Right lobe of liver (tissue), 6 donors: ENCODE measurements around the gene CYTH4. TPM values are rescaled to one million over a fixed set of nuclear protein-coding genes. Genes with fewer than 3 reads are reported as not detected.

Source experiments
- ATAC-seq, 4 donors: fragments of 200-7000 bp; cut with Tn5 transposase; one replicate each; pipeline ENCODE4 v1.9.1; 2020; ENCODE audit warnings: mild to moderate bottlenecking in 4 of 4, moderate library complexity in 4 of 4
- DNase-seq, 3 donors: peaks; one replicate each; pipeline ENCODE4 v3.0.0-alpha.2; 2020
- H3K27ac ChIP-seq, 3 donors: fragments of 200-600 bp; one replicate each; pipeline ENCODE4 v1.8.0; 2022
- H3K27me3 ChIP-seq, 2 donors: fragments of 200-600 bp; one replicate each; pipeline ENCODE4 v1.8.0; 2022
- H3K36me3 ChIP-seq, 4 donors: fragments of 200-600 bp; sonication (generic) in 1 of 4; one replicate each; pipeline versions ENCODE4 v1.5.1 to v1.8.0; 2017 to 2022; ENCODE audit warnings: control low read depth in 1 of 4
- H3K4me1 ChIP-seq, 4 donors: fragments of 200-600 bp; sonication (generic) in 1 of 4; one replicate each; pipeline versions ENCODE4 v1.5.1 to v1.8.0; 2017 to 2022; ENCODE audit warnings: control low read depth in 1 of 4
- H3K4me3 ChIP-seq, 3 donors: fragments of 200-600 bp; one replicate each; pipeline ENCODE4 v1.8.0; 2022
- H3K9me3 ChIP-seq, 4 donors: fragments of 200-600 bp; sonication (generic) in 1 of 4; one replicate each; pipeline versions ENCODE4 v1.5.1 to v1.8.0; 2017 to 2022; ENCODE audit warnings: control low read depth in 1 of 4
- POLR2A ChIP-seq: fragments of 450-650 bp; IDR thresholded peaks from one replicate; pipeline ENCODE4 v1.6.1; 2017; ENCODE audit warnings: antibody characterized with exemption, mild to moderate bottlenecking
- WGBS: methylation state at CpG from one replicate; pipeline ENCODE4 v1.1.6; 2018; ENCODE audit warnings: low coverage, low lambda C conversion rate; ENCODE audit not compliant: insufficient coverage; ENCODE audit errors: missing lambda C conversion rate; 5-methylcytosine and 5-hydroxymethylcytosine counted together
- intact Hi-C, 2 donors: fragments of 100-400 bp; cut with DNase I; formaldehyde crosslinking; loops; one replicate each; pipeline versions ENCODE4 v1.11.2 to v1.14.1; 2022
- total RNA-seq, 6 experiments: library from RNA; depleted of rRNA in 2 of 6; stranded (reverse); fragments of >200 nt in 2 of 6; fragmentation: NEBNext Ultra II Directional in 3 of 6; extraction: Animal tissue kit (Norgen Biotek cat#: 25700) in 3 of 6; gene quantifications; one replicate each; pipeline versions ENCODE4 v1.1.0 to v1.2.4, GENCODE V29; 2016 to 2023
- TF ChIP-seq, protein P1 (sequence below), 4 donors: fragments of 200-600 bp in 3 of 4; fragments of 450-650 bp in 1 of 4; IDR thresholded peaks; one replicate each; pipeline versions ENCODE4 v1.5.1 to v1.8.0; 2016 to 2022; ENCODE audit warnings: antibody characterized with exemption in 4 of 4, mild to moderate bottlenecking in 2 of 4
- donor health status: DM: no; HTN: yes; CAD: no.
- donor health status: DM: no; HTN: no; CAD: no.
- donor health status: DM: no; HTN: no; CAD: no.
- donor health status: DM: no; HTN: yes; CAD: no.
- donor health status: DM: no; HTN: yes; CAD: no.

The CYTH4 gene
- total RNA-seq, 6 experiments from 2014 or later, result 2.9 to 12.8 (median 4.0) TPM

- H3K4me1 ChIP-seq, result no peaks in the 10 kb centered on the region
- no peaks in the 10 kb centered on the region for H3K9me3 ChIP-seq
- H3K4me3 ChIP-seq, result no peak overlapping the region
- no peak overlapping the region for H3K27ac ChIP-seq
- DNase-seq (no peak), ATAC-seq (no peak)
- no peaks in the 10 kb centered on the region for H3K36me3 ChIP-seq
- H3K27me3 ChIP-seq, result no peaks in the 10 kb centered on the region
- 47% methylated on average over 8 of the region's 8 CpGs for WGBS
- intact Hi-C loops, result no loop called here
- TF ChIP-seq, protein P1, sequence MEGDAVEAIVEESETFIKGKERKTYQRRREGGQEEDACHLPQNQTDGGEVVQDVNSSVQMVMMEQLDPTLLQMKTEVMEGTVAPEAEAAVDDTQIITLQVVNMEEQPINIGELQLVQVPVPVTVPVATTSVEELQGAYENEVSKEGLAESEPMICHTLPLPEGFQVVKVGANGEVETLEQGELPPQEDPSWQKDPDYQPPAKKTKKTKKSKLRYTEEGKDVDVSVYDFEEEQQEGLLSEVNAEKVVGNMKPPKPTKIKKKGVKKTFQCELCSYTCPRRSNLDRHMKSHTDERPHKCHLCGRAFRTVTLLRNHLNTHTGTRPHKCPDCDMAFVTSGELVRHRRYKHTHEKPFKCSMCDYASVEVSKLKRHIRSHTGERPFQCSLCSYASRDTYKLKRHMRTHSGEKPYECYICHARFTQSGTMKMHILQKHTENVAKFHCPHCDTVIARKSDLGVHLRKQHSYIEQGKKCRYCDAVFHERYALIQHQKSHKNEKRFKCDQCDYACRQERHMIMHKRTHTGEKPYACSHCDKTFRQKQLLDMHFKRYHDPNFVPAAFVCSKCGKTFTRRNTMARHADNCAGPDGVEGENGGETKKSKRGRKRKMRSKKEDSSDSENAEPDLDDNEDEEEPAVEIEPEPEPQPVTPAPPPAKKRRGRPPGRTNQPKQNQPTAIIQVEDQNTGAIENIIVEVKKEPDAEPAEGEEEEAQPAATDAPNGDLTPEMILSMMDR (IDR thresholded peaks at IDR 0.05), result no peak
- TF ChIP-seq POLR2A, result no peak
Measured at GRCh38 chr22:37269936-37270678, 12.2 kb upstream of the CYTH4 start.

DNA sequence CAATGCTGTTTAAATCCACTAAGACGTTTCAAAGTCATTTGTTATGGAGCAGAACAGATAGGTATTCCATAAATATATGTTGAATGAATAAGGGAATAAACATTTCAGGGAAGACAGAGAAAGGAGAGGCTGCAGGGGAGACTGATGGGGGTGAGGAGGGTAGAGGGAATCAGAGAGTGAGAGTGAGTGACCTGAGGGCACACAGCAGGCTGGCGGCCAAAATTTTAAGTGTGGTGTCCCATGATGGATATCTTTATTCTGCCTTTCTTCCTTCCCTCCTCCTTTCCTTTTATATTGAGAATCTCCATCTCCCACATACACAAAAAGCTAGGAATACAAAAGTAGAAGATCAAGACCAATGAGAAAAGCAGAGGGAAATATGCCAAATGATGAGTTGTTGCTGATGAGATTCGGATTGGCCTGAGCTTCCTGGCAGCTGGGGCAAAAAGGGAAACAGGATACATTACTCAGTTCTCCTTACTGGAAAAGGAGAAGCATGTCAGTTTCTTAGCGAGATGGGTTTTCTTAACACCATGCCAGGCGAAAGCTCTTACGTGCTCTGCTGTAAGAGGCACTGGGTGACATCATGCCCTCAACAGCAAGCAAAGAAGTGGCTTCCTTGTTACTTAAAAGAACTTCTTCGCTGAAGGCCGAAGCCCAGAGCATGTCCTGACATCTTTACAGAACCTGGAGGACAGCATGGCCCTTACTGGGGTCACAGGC is 11.2 kb upstream of the CYTH4 start:
- no peak overlapping the region for H3K27ac ChIP-seq
- intact Hi-C loops, result no loop called here

DNA sequence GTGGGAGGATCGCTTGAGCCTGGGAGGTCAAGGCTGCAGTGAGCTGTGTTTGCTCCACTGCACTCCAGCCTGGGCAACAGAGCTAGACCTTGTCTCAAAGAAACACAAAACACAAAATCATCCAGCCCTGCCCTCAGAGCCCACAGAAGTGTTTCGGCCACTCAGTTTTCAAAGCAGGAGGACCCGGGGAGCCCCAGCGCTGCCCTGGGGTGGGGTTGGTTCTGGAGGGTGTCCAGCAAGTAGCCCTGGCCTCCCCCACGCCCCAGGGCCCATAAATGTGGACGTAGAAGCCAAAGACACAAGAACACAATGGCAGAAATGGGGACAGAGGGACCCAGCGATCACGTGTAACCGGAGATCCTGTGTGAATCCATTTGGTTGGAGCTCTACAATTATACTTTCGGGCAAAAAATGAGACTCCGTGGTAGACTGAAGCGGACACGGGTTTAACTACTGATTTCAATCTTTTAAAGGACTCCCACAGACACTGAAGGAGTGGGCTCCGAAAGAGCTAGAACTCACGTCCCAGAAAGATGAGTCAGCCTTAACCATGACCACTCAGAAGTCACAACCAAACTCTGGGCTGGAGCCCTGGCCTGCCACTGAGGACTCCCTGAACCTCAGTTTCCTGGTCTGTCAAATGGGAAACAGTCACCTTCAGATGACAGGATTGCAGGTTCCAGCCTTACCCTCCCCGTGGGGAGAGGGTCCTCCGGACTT is 9.0 kb upstream of the CYTH4 start:
- H3K9me3 ChIP-seq, result no peaks in the 10 kb centered on the region
- ATAC-seq (peak in 1 of 4 donors; percentile 18), DNase-seq (peak in 2 of 3 donors; percentile 12 to 38)
- TF ChIP-seq POLR2A, result no peak
- TF ChIP-seq, protein P1 (IDR thresholded peaks at IDR 0.05), result no peak
- no peaks in the 10 kb centered on the region for H3K36me3 ChIP-seq
- no peak overlapping the region for H3K27ac ChIP-seq
- WGBS, result 57% methylated on average over 11 of the region's 17 CpGs
- H3K4me1 ChIP-seq, result no peaks in the 10 kb centered on the region
- no peak overlapping the region for H3K4me3 ChIP-seq
- intact Hi-C loops, result no loop called here
- no peaks in the 10 kb centered on the region for H3K27me3 ChIP-seq

More for the DNA sequence above, 11.2 kb upstream of the CYTH4 start:
- Histone ChIP-seq H3K27me3 (no peaks in the 10 kb centered on the region), H3K4me1 (no peaks in the 10 kb centered on the region), H3K36me3 (no peaks in the 10 kb centered on the region), H3K9me3 (no peaks in the 10 kb centered on the region), H3K4me3 (no peak overlapping the region)
- ATAC-seq, result peak in 3 of 4 donors; percentile 19 to 42 (median 21)
- DNase-seq, result peak in 2 of 3 donors; percentile 5 to 31
- 42% methylated on average over 8 of the region's 8 CpGs for WGBS
- TF ChIP-seq, protein P1 (IDR thresholded peaks at IDR 0.05), result no peak
- no peak for TF ChIP-seq POLR2A

- intact Hi-C loops, result no loop called here
- H3K9me3 ChIP-seq, result no peaks in the 10 kb centered on the region
- H3K27ac ChIP-seq, result no peak overlapping the region
- DNase-seq (peak in 2 of 3 donors; percentile 11 to 48), ATAC-seq (no peak)
- no peaks in the 10 kb centered on the region for H3K27me3 ChIP-seq
- H3K4me3 ChIP-seq, result no peak overlapping the region
- no peaks in the 10 kb centered on the region for H3K4me1 ChIP-seq
- WGBS, result 73% methylated on average over 7 of the region's 8 CpGs
- H3K36me3 ChIP-seq, result no peaks in the 10 kb centered on the region
- TF ChIP-seq, protein P1 (IDR thresholded peaks at IDR 0.05), result no peak
- no peak for TF ChIP-seq POLR2A
Measured at GRCh38 chr22:37273846-37274225, 8.5 kb upstream of the CYTH4 start.
